NB4 (cell line): ENCODE measurements around the gene MON1A.

ENCODE experiments used
- TF ChIP-seq, protein P1 (sequence below): IDR thresholded peaks from one replicate; pipeline ENCODE4 v1.5.1; 2012; ENCODE audit warnings: low read depth, low read length
- TF ChIP-seq, protein P2 (sequence below): IDR thresholded peaks from 2 replicates; pipeline ENCODE4 v1.6.1; 2011; ENCODE audit warnings: low read depth, low read length

DNA sequence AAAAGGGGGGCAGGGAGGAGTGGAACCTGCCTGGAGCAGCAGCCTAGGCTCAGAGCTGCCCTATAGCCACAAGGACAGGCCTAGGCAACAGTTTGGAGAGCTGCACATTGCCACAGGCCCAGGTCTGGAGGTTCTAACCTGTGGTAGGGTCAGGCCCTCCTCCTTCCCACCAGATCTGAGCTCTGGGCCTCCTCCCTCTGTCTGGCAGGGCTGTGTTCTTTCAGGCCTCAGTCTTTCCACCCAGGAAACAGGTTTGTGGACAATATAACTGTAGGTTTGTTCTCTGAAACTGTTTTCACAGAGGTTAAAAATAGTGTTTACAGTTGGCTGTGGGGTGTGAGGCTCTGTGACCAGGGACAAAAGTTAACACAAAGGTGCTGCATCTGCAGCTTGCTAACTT, 50.9 kb downstream of the MON1A start:
- TF ChIP-seq, protein P1, sequence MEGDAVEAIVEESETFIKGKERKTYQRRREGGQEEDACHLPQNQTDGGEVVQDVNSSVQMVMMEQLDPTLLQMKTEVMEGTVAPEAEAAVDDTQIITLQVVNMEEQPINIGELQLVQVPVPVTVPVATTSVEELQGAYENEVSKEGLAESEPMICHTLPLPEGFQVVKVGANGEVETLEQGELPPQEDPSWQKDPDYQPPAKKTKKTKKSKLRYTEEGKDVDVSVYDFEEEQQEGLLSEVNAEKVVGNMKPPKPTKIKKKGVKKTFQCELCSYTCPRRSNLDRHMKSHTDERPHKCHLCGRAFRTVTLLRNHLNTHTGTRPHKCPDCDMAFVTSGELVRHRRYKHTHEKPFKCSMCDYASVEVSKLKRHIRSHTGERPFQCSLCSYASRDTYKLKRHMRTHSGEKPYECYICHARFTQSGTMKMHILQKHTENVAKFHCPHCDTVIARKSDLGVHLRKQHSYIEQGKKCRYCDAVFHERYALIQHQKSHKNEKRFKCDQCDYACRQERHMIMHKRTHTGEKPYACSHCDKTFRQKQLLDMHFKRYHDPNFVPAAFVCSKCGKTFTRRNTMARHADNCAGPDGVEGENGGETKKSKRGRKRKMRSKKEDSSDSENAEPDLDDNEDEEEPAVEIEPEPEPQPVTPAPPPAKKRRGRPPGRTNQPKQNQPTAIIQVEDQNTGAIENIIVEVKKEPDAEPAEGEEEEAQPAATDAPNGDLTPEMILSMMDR, result no peak
- TF ChIP-seq, protein P2, sequence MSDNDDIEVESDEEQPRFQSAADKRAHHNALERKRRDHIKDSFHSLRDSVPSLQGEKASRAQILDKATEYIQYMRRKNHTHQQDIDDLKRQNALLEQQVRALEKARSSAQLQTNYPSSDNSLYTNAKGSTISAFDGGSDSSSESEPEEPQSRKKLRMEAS, result no peak
